Activated T-cell treated with anti-CD3 and anti-CD28 coated beads, Interleukin-2, amount 50 U/mL, for 48 hours (primary cell): Measurements from ENCODE around the gene NGDN.

Experiments
- DNase-seq, 2 experiments: peaks; one replicate each; pipeline ENCODE4 v3.0.0-alpha.2; 2020

Gene NGDN

GRCh38 chr14:23478109-23478759, 8.7 kb downstream of the NGDN start:
- DNase-seq = peak; percentile 57 to 65

- no peak for DNase-seq
Observed at GRCh38 chr14:23481362-23481970, 12.0 kb downstream of the NGDN start.

GRCh38 chr14:23481979-23482822, 12.7 kb downstream of the NGDN start:
- no peak for DNase-seq

- no peak for DNase-seq
Observed at GRCh38 chr14:23482823-23483148, 13.3 kb downstream of the NGDN start.

- peak in 1 of 2 experiments; percentile 25 for DNase-seq
Observed at GRCh38 chr14:23483236-23483854, 13.8 kb downstream of the NGDN start.

GRCh38 chr14:23485326-23485725, 15.8 kb downstream of the NGDN start:
- DNase-seq = no peak

GRCh38 chr14:23486036-23486435, 16.5 kb downstream of the NGDN start:
- DNase-seq = no peak

- DNase-seq = no peak
Observed at GRCh38 chr14:23487216-23487615, 17.7 kb downstream of the NGDN start.

GRCh38 chr14:23492618-23493272, 23.2 kb downstream of the NGDN start:
- DNase-seq = no peak

GRCh38 chr14:23494223-23494622, 24.7 kb downstream of the NGDN start:
- no peak for DNase-seq

GRCh38 chr14:23512156-23512555, 42.7 kb downstream of the NGDN start:
- DNase-seq = peak in 1 of 2 experiments; percentile 28

GRCh38 chr14:23513005-23513817, 43.7 kb downstream of the NGDN start:
- DNase-seq = no peak

GRCh38 chr14:23513818-23514643, 44.5 kb downstream of the NGDN start:
- no peak for DNase-seq

- no peak for DNase-seq
Observed at GRCh38 chr14:23514644-23514957, 45.1 kb downstream of the NGDN start.

GRCh38 chr14:23517650-23518326, 48.3 kb downstream of the NGDN start:
- DNase-seq = no peak

GRCh38 chr14:23518709-23519108, 49.2 kb downstream of the NGDN start:
- DNase-seq = no peak

- DNase-seq = no peak
Observed at GRCh38 chr14:23520899-23521533, 51.5 kb downstream of the NGDN start.

GRCh38 chr14:23521785-23522640, 52.5 kb downstream of the NGDN start:
- DNase-seq = no peak

- no peak for DNase-seq
Observed at GRCh38 chr14:23522643-23523198, 53.2 kb downstream of the NGDN start.
